Fibroblast of mammary gland (primary cell): ENCODE data around the gene NR2F1-AS1.

Experiments used
- DNase-seq: peaks from one replicate; pipeline ENCODE4 v3.0.0-alpha.2; 2010; ENCODE audit warnings: low read depth
- H3K4me3 ChIP-seq: 2 replicates; pipeline ENCODE4 v1.5.1; 2011; ENCODE audit warnings: low read depth, mild to moderate bottlenecking, low read length, moderate library complexity; ENCODE audit not compliant: control insufficient read depth
- TF ChIP-seq, protein P1 (sequence below): conservative IDR thresholded peaks from 2 replicates; pipeline ENCODE4 v1.5.1; 2011; ENCODE audit warnings: low read depth, low read length, inconsistent platforms; ENCODE audit not compliant: control insufficient read depth, insufficient read depth

Gene NR2F1-AS1

DNA sequence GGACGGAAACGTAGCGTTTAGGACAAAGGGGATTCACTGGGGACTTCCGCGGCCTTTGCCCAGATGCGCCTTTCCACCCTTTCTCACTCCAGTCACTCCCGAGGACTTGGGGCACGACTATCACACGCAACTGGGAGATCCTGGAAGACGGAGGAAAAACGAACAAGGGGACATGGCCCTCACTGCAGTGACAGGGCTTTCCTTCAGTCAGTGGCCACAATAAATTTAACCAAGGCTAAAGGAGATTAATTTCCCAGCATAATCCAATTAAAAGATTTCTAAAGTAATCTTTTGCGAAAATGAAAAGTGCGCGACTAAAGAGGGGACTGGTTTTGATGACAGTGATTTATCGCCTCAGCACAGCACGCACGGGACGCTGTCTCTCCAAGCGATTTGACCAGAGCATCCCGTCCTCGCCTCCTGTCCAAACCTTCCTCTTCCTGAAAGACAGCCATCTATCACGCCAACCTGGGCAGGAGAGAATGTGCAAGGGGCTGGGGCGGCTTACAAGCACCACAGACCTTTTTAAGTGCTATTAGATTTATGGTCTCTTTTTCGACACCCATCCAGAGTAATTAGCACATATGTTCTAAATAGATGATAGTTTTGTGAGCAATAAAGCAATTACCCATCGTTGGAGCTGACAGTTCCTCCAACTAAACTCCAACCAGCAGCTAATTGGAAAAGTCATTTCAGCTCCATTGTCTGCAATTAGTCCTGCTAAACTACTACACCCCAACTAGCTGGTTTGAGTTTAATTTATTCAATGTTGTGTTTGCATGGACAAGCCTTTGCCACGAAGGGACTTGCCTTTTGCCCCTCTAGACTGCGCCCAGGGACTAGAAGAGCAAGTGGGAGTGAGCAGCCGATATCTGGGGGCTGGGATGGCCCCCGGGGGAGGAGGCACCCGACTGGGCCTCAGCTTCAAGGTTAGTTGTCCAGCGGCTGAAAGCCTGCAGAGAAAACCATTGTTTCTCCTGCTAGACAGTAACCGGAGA lies 7.4 kb downstream of the NR2F1-AS1 start:
- DNase-seq, result no peak
- TF ChIP-seq, protein P1, sequence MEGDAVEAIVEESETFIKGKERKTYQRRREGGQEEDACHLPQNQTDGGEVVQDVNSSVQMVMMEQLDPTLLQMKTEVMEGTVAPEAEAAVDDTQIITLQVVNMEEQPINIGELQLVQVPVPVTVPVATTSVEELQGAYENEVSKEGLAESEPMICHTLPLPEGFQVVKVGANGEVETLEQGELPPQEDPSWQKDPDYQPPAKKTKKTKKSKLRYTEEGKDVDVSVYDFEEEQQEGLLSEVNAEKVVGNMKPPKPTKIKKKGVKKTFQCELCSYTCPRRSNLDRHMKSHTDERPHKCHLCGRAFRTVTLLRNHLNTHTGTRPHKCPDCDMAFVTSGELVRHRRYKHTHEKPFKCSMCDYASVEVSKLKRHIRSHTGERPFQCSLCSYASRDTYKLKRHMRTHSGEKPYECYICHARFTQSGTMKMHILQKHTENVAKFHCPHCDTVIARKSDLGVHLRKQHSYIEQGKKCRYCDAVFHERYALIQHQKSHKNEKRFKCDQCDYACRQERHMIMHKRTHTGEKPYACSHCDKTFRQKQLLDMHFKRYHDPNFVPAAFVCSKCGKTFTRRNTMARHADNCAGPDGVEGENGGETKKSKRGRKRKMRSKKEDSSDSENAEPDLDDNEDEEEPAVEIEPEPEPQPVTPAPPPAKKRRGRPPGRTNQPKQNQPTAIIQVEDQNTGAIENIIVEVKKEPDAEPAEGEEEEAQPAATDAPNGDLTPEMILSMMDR, result no peak
- no peak overlapping the region for H3K4me3 ChIP-seq

DNA sequence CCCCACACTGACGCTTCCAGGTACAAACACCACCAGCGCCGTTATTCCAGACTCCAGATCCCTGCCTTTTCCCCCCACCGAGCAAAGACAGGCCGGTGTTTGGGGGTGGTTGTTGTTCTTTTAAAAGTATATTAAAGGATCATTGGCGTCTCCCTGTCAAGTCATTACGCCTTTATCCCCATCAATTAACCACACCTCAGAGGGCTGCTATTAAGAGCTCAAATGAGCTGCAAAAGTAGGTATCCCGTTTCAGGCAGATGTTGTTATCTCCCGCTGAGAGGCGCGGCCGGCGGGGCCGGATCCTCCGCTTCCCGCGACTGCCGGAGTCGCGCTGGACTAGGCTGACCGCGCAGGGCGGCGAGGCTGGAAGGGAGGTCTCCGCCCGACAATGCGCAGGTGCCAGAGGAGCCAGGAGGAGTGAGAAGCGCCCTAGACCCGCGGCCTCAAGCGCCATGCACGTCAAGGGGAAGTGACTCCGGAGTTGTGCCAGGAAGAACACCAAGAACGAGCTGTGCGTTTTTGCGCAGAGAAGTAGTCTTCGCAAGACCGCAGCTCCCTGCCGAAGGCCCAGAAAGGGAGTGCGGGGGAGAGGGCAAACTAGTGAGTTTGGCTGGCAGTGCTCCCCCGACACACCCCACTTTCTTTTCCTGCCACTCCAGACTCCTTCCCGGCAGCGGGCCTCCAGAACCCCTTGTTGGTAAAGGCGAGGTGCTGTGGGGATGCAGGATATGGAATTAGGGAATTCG lies 8.2 kb downstream of the NR2F1-AS1 start:
- DNase-seq, result no peak
- TF ChIP-seq, protein P1, result no peak
- peak overlapping the region; percentile 26 for H3K4me3 ChIP-seq

DNA sequence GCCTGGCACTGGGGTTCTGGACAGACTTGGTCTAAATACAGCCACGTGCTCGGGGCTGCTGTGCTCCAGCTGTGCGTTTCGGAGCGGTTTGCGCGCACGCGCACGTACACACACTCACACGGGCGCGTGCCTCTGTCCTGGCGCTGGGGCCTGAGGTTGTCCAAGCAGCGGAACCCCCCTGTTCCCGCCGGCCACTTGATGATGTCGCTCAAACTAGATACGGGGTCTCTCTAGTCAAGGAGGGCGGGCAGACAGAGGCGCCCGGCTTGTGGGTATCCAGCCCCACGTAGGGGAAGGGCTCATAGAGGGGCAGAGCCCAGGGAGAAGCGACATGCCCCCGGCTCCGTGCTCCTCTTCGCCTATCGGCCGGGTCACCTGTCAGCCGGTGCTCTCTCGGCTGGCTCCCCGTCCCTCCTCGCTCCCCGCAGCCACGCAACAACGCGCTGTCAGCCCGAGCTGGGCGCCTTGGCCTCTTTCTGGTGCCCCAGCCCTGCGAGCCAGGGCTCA lies 8.9 kb downstream of the NR2F1-AS1 start:
- H3K4me3 ChIP-seq, result peak overlapping the region; percentile 26

DNA sequence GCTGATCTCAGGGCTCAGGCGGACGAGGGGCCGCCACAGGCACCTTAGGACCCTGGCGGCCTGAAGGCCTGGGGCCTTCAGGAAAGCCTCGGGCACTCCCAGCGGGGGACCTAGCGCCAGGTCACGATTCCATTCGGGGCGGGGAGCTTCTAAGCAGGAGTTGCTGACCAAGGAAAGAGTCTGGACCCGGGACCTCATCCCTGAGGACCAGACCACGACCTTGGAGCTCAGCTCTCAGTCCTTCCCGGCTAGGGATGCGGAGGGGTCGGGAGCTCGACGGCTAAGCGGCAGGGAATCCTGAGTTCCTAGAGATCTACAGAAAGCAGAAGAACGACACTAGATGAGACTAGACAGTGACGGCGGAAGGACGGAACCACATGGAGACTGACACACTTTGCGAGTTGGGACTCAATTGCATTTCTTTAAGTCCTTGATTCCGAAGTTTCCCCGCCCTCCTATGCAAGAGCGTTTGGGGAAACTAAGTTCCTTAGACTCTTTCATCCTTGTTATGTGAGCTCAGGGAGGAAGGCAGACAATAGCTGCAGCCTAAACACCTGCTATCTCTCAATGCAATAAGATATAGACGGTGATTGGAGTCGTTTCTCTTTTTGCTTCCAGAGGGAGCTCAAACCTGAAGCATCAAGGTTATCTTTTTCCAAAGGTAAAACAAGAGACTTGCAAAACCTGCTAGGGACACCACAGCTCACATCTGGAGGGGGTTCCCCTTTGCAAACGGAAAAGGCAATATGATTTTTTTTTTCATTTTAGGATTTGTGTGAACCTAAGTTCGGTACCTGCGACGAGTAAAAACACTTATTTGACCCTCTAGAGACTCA lies 9.7 kb downstream of the NR2F1-AS1 start:
- TF ChIP-seq, protein P1, result no peak
- no peak overlapping the region for H3K4me3 ChIP-seq
- DNase-seq, result no peak

More for the DNA sequence above, 8.9 kb downstream of the NR2F1-AS1 start:
- TF ChIP-seq, protein P1, result no peak
- DNase-seq, result no peak

DNA sequence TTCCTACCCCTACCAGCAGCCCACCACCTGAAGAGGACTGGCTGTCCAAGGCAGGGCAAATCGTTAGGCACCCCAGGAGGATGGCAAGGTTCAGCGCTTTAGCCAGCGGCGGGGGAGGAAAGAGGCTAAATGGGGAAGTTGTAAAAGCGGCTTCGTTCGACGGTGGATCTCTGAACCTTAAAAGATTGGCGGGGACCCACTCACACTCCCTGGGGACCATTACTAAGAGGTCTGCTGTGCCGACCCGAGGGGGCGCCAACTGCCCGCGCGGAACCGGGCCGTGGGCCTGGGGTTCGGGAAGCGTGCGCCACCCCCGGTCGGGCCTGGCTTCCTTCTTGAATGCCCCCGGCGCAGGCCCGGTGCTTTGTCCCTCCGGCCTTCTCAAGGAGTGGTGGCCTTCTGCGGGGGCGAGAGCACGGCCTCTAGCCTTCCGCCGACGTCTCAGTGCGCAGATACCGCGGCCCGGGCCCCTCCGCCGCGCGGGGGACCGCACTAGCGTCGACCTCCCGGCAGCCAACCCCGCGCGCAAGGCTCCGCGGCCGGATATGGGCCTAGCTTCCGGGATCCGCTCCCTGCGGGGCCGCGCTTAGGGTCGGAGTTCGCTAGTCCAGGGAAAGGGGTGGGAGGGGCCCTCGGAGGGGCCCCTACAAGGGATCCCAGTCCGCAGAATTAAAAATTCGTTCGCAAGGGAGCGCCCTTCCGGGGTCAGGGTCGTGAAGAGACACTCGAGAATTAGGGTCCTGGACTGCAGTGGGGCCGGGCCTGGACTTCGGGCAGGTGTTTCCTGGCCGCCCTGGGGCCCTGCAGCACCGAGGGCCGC lies 10.5 kb downstream of the NR2F1-AS1 start:
- no peak for DNase-seq
- H3K4me3 ChIP-seq, result no peak overlapping the region
- TF ChIP-seq, protein P1, result no peak
